Keratinocyte (primary cell): ENCODE results near the gene UBXN4. TPM values are rescaled to one million over a fixed set of nuclear protein-coding genes. Genes with fewer than 3 reads are reported as not detected.

ENCODE experiments used
- DNase-seq: peaks from one replicate; pipeline ENCODE4 v3.0.0-alpha.2; 2011; ENCODE audit warnings: low read depth, missing footprints, low spot score
- FAIRE-seq: peaks from 2 replicates; lab custom pipeline; 2011; peaks lifted over from hg19 to GRCh38; lab: Jason Lieb, UNC
- H2AFZ ChIP-seq: 2 replicates; pipeline ENCODE4 v1.6.0; 2012; ENCODE audit warnings: low read length, control low read depth, inconsistent platforms; ENCODE audit not compliant: control insufficient read depth
- H3K27ac ChIP-seq: 2 replicates; pipeline ENCODE4 v1.5.1; 2011; ENCODE audit warnings: low read length; ENCODE audit not compliant: control insufficient read depth, insufficient read depth
- H3K27me3 ChIP-seq: 3 replicates; pipeline ENCODE4 v1.6.0; 2011; ENCODE audit warnings: low read length; ENCODE audit not compliant: control insufficient read depth, insufficient read depth; ENCODE audit errors: extremely low read depth
- H3K36me3 ChIP-seq, 2 experiments: 2 replicates in 1 of 2; 3 replicates in 1 of 2; pipeline ENCODE4 v1.5.1; 2011; ENCODE audit warnings: low read length in 2 of 2, mild to moderate bottlenecking in 1 of 2; ENCODE audit not compliant: control insufficient read depth in 2 of 2, insufficient read depth in 2 of 2; ENCODE audit errors: extremely low read depth in 1 of 2
- H3K4me1 ChIP-seq: 3 replicates; pipeline ENCODE4 v1.5.1; 2011; ENCODE audit warnings: low read length; ENCODE audit not compliant: control insufficient read depth, insufficient read depth; ENCODE audit errors: extremely low read depth
- H3K4me2 ChIP-seq: 3 replicates; pipeline ENCODE4 v1.6.0; 2011; ENCODE audit warnings: low read depth, low read length; ENCODE audit not compliant: control insufficient read depth, insufficient read depth; ENCODE audit errors: extremely low read depth
- H3K4me3 ChIP-seq, 3 experiments: fragments of 200-600 bp in 1 of 3; sonication (generic) in 1 of 3; 2 replicates in 2 of 3; 3 replicates in 1 of 3; pipeline ENCODE4 v1.5.1; 2011 to 2016; ENCODE audit warnings: low read length in 3 of 3, mild to moderate bottlenecking in 3 of 3, control low read depth in 2 of 3, inconsistent platforms in 1 of 3, low read depth in 1 of 3, mixed read lengths in 1 of 3, mixed run types in 1 of 3, moderate library complexity in 1 of 3; ENCODE audit not compliant: control insufficient read depth in 2 of 3, insufficient read depth in 2 of 3; ENCODE audit errors: extremely low read depth in 1 of 3
- H3K79me2 ChIP-seq: 2 replicates; pipeline ENCODE4 v1.6.0; 2012; ENCODE audit warnings: low read length; ENCODE audit not compliant: control insufficient read depth, insufficient read depth
- H3K9ac ChIP-seq: 3 replicates; pipeline ENCODE4 v1.6.0; 2011; ENCODE audit warnings: low read length; ENCODE audit not compliant: control insufficient read depth, insufficient read depth; ENCODE audit errors: extremely low read depth
- H3K9me1 ChIP-seq: 3 replicates; pipeline ENCODE4 v1.6.0; 2011; ENCODE audit warnings: low read length; ENCODE audit not compliant: control insufficient read depth, insufficient read depth; ENCODE audit errors: extremely low read depth
- H3K9me3 ChIP-seq: 2 replicates; pipeline ENCODE4 v1.5.1; 2012; ENCODE audit warnings: low read depth, low read length; ENCODE audit not compliant: control insufficient read depth
- H4K20me1 ChIP-seq: 3 replicates; pipeline ENCODE4 v1.6.0; 2011; ENCODE audit warnings: low read length; ENCODE audit not compliant: control insufficient read depth, insufficient read depth; ENCODE audit errors: extremely low read depth
- EZH2 ChIP-seq: IDR thresholded peaks from one replicate; pipeline ENCODE4 v1.6.1; 2012; ENCODE audit warnings: inconsistent platforms, mild to moderate bottlenecking, low read length, moderate library complexity
- dilution Hi-C: fragments of 300-500 bp; cut with MboI; formaldehyde crosslinking; loops from one replicate; pipeline ENCODE4 v1.7.0; 2020; ENCODE audit warnings: low sequenced_read_pairs; ENCODE audit not compliant: extremely low pct_ligation_motif_present
- polyA plus RNA-seq, 5 experiments: library from polyadenylated mRNA; depleted of rRNA in 3 of 5; stranded (reverse) in 3 of 5; stranded (forward) in 1 of 5; unstranded in 1 of 5; fragments of >200 nt; gene quantifications; 1 replicate in 1 of 5; 2 replicates in 3 of 5; 3 replicates in 1 of 5; pipeline versions ENCODE4 v1.2.1 to v1.2.3, GENCODE V29; 2011 to 2012; ENCODE audit warnings: missing spikeins in 2 of 5, low read depth in 1 of 5, low replicate concordance in 1 of 5
- TF ChIP-seq, protein P1 (sequence below), 3 experiments: IDR thresholded peaks in 1 of 3; conservative IDR thresholded peaks in 1 of 3; optimal IDR thresholded peaks in 1 of 3; 2 replicates in 2 of 3; 3 replicates in 1 of 3; pipeline versions ENCODE3 to v1.5.1; 2011; ENCODE audit warnings: low read length in 3 of 3, mild to moderate bottlenecking in 3 of 3, moderate library complexity in 2 of 3, control low read depth in 1 of 3, inconsistent platforms in 1 of 3; ENCODE audit not compliant: insufficient read depth in 2 of 3; ENCODE audit errors: extremely low read depth in 1 of 3

The UBXN4 gene
- polyA plus RNA-seq, 1 donor (not counting 4 experiments of a cell fraction or from before 2014, with no cell fraction given): 92.2 TPM

DNA sequence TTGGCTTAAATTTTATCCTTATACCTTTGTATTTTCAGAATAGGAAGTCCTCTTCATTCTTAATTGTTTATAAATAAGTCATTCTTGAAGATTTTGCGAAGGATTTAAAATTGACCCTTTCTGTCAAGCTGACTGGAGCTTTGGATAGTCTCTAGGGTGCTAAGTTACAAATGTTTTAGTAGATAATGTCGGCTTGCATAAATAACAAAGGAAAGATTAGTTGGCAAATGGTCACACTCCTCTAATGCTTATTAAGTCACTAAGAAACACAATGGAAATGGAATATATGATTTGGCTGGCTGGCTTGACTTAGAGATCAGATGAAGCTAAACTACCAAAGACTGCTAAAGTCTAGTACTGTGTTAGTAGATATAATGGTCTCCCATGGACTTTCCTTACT, 40.6 kb downstream of the UBXN4 start:
- peaks cover 7% of the 10 kb centered on the region for H3K4me1 ChIP-seq
- FAIRE-seq: no peak

DNA sequence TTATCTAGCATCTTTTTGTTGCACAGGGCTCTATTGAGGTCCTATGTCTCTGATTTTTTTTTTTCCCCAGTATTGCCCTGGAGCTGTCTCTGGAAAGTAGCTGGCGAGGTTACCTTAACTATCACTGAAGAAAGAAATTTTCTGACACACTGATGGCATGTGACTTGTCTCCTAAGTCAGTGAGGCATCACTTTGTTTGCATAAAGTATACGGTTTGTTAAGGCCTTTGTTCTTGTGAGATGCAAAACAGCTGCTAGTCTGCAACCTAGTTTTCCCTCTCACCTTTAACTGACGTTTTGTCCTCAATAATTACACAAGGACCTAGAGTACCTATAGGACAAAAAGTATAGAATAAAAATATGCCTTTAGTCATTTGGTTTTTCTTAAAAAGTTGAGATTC, 41.8 kb downstream of the UBXN4 start:
- no peak overlapping the region for H3K9ac ChIP-seq
- H3K79me2 ChIP-seq: no peaks in the 10 kb centered on the region
- peaks cover 2% of the 10 kb centered on the region for H3K9me3 ChIP-seq
- no peaks in the 10 kb centered on the region for H3K9me1 ChIP-seq
- no peaks in the 10 kb centered on the region for H3K27me3 ChIP-seq
- no peaks in the 10 kb centered on the region for H4K20me1 ChIP-seq
- H3K36me3 ChIP-seq: peaks cover 11 to 15% of the 10 kb centered on the region in 2 experiments
- no peak overlapping the region for H3K4me2 ChIP-seq
- H3K27ac ChIP-seq: no peak overlapping the region
- DNase-seq (no peak), FAIRE-seq (peak; percentile 29)
- no peak for TF ChIP-seq EZH2
- H3K4me1 ChIP-seq: peaks cover 7% of the 10 kb centered on the region
- dilution Hi-C loops: no loop called here
- no peak overlapping the region for H2AFZ ChIP-seq
- no peak overlapping the region for H3K4me3 ChIP-seq

More for the DNA sequence above, 40.6 kb downstream of the UBXN4 start:
- Histone ChIP-seq H3K9ac (no peak overlapping the region), H3K27me3 (no peaks in the 10 kb centered on the region), H3K9me1 (no peaks in the 10 kb centered on the region), H2AFZ (no peak overlapping the region), H3K9me3 (peaks cover 2% of the 10 kb centered on the region), H3K27ac (no peak overlapping the region), H3K79me2 (no peaks in the 10 kb centered on the region), H3K4me2 (no peak overlapping the region), H3K36me3 (peaks cover 13 to 18% of the 10 kb centered on the region in 2 experiments), H3K4me3 (no peak overlapping the region), H4K20me1 (no peaks in the 10 kb centered on the region)
- no peak for DNase-seq
- dilution Hi-C loops: no loop called here
- TF ChIP-seq, protein P1, sequence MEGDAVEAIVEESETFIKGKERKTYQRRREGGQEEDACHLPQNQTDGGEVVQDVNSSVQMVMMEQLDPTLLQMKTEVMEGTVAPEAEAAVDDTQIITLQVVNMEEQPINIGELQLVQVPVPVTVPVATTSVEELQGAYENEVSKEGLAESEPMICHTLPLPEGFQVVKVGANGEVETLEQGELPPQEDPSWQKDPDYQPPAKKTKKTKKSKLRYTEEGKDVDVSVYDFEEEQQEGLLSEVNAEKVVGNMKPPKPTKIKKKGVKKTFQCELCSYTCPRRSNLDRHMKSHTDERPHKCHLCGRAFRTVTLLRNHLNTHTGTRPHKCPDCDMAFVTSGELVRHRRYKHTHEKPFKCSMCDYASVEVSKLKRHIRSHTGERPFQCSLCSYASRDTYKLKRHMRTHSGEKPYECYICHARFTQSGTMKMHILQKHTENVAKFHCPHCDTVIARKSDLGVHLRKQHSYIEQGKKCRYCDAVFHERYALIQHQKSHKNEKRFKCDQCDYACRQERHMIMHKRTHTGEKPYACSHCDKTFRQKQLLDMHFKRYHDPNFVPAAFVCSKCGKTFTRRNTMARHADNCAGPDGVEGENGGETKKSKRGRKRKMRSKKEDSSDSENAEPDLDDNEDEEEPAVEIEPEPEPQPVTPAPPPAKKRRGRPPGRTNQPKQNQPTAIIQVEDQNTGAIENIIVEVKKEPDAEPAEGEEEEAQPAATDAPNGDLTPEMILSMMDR (optimal IDR thresholded peaks at IDR 0.05 in 1 of 3, IDR thresholded peaks at IDR 0.05 in 1 of 3, conservative IDR thresholded peaks at IDR 0.05 in 1 of 3; ENCODE audit: extremely low read depth in 1 of 3, insufficient read depth in 2 of 3, low read length in 3 of 3): no peak
- TF ChIP-seq EZH2: no peak

DNA sequence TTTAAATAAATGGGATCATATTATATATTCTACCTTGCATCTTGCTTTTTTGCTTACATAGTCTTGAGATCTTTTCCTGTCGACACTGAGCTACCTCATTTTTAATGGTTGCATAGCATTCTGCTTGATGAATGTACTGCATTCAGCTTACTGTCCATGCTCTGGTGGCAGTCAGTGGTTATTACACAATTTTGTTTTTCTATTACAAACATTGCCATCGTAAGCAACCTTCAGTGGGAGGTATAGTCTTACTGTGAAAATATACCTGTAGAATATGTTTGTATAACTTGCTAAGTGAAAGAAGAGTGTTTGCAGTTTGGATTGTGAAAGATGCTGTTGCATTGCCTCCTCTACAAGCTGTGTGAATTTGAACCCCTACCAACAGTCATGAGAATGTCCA, 43.4 kb downstream of the UBXN4 start:
- H3K27ac ChIP-seq: no peak overlapping the region
- peaks cover 10 to 12% of the 10 kb centered on the region in 2 experiments for H3K36me3 ChIP-seq
- dilution Hi-C loops: no loop called here
- no peaks in the 10 kb centered on the region for H3K79me2 ChIP-seq
- H2AFZ ChIP-seq: no peak overlapping the region
- no peak overlapping the region for H3K4me2 ChIP-seq
- H3K4me3 ChIP-seq: no peak overlapping the region
- TF ChIP-seq, protein P1 (optimal IDR thresholded peaks at IDR 0.05 in 1 of 3, IDR thresholded peaks at IDR 0.05 in 1 of 3, conservative IDR thresholded peaks at IDR 0.05 in 1 of 3; ENCODE audit: extremely low read depth in 1 of 3, insufficient read depth in 2 of 3, low read length in 3 of 3): peak in 1 of 3 experiments; percentile 25
- no peak for TF ChIP-seq EZH2
- H3K9me1 ChIP-seq: no peaks in the 10 kb centered on the region
- FAIRE-seq: no peak
- H3K4me1 ChIP-seq: peaks cover 7% of the 10 kb centered on the region
- peaks cover 2% of the 10 kb centered on the region for H3K9me3 ChIP-seq
- H4K20me1 ChIP-seq: no peaks in the 10 kb centered on the region
- H3K9ac ChIP-seq: no peak overlapping the region
- H3K27me3 ChIP-seq: no peaks in the 10 kb centered on the region
- no peak for DNase-seq
